ENCODE results near the gene ERGIC1.
A peak's percentile ranks its signal among the peaks of the same experiment; 100 is the strongest.
"Not testable (repeated sequence)": the region's sequence is repeated elsewhere in the genome, so short reads cannot be mapped to it uniquely, and the experiment has no call there.

Gene ERGIC1

GRCh38 chr5:172840432-172841154, 6.5 kb downstream of the ERGIC1 start:
- no peak for FAIRE-seq
- no peak for DNase-seq (ENCODE audit: insufficient read length, low spot score)
- TF ChIP-seq POLR2A (IDR thresholded peaks at IDR 0.05; ENCODE audit: low read depth, low read length), result no peak

GRCh38 chr5:172841256-172841655, 7.2 kb downstream of the ERGIC1 start:
- no peak for DNase-seq (ENCODE audit: insufficient read length, low spot score)
- FAIRE-seq, result no peak
- no peak for TF ChIP-seq POLR2A (IDR thresholded peaks at IDR 0.05; ENCODE audit: low read depth, low read length)

- no peak for TF ChIP-seq POLR2A (IDR thresholded peaks at IDR 0.05; ENCODE audit: low read depth, low read length)
- DNase-seq (ENCODE audit: insufficient read length, low spot score) (no peak), FAIRE-seq (no peak)
Measured at GRCh38 chr5:172843825-172844576, 9.9 kb downstream of the ERGIC1 start.

- DNase-seq (ENCODE audit: insufficient read length, low spot score) (no peak), FAIRE-seq (no peak)
- TF ChIP-seq POLR2A (IDR thresholded peaks at IDR 0.05; ENCODE audit: low read depth, low read length), result no peak
Measured at GRCh38 chr5:172844577-172844838, 10.5 kb downstream of the ERGIC1 start.

GRCh38 chr5:172845154-172845553, 11.1 kb downstream of the ERGIC1 start:
- FAIRE-seq, result no peak
- no peak for DNase-seq (ENCODE audit: insufficient read length, low spot score)
- no peak for TF ChIP-seq POLR2A (IDR thresholded peaks at IDR 0.05; ENCODE audit: low read depth, low read length)

GRCh38 chr5:172845576-172845975, 11.5 kb downstream of the ERGIC1 start:
- DNase-seq (ENCODE audit: insufficient read length, low spot score), result no peak
- FAIRE-seq, result no peak
- no peak for TF ChIP-seq POLR2A (IDR thresholded peaks at IDR 0.05; ENCODE audit: low read depth, low read length)

GRCh38 chr5:172846249-172846648, 12.2 kb downstream of the ERGIC1 start:
- TF ChIP-seq POLR2A (IDR thresholded peaks at IDR 0.05; ENCODE audit: low read depth, low read length), result no peak
- FAIRE-seq, result no peak
- no peak for DNase-seq (ENCODE audit: insufficient read length, low spot score)

GRCh38 chr5:172846677-172847076, 12.6 kb downstream of the ERGIC1 start:
- no peak for TF ChIP-seq POLR2A (IDR thresholded peaks at IDR 0.05; ENCODE audit: low read depth, low read length)
- DNase-seq (ENCODE audit: insufficient read length, low spot score), result no peak
- FAIRE-seq, result no peak

- not testable (repeated sequence) for FAIRE-seq; DNase-seq (ENCODE audit: insufficient read length, low spot score)
Measured at GRCh38 chr5:172847584-172847983, 13.5 kb downstream of the ERGIC1 start.

GRCh38 chr5:172848419-172848818, 14.4 kb downstream of the ERGIC1 start:
- FAIRE-seq (no peak), DNase-seq (ENCODE audit: insufficient read length, low spot score) (no peak)
- TF ChIP-seq POLR2A (IDR thresholded peaks at IDR 0.05; ENCODE audit: low read depth, low read length), result no peak

GRCh38 chr5:172849606-172850453, 15.8 kb downstream of the ERGIC1 start:
- FAIRE-seq, result no peak
- no peak for TF ChIP-seq POLR2A (IDR thresholded peaks at IDR 0.05; ENCODE audit: low read depth, low read length)
- peak; percentile 35 for DNase-seq (ENCODE audit: insufficient read length, low spot score)

- no peak for DNase-seq (ENCODE audit: insufficient read length, low spot score)
- no peak for TF ChIP-seq POLR2A (IDR thresholded peaks at IDR 0.05; ENCODE audit: low read depth, low read length)
- no peak for FAIRE-seq
Measured at GRCh38 chr5:172850454-172850797, 16.4 kb downstream of the ERGIC1 start.

GRCh38 chr5:172851254-172851653, 17.2 kb downstream of the ERGIC1 start:
- FAIRE-seq; DNase-seq (ENCODE audit: insufficient read length, low spot score): not testable (repeated sequence)

- no peak for DNase-seq (ENCODE audit: insufficient read length, low spot score)
- no peak for FAIRE-seq
- no peak for TF ChIP-seq POLR2A (IDR thresholded peaks at IDR 0.05; ENCODE audit: low read depth, low read length)
Measured at GRCh38 chr5:172852490-172853354, 18.7 kb downstream of the ERGIC1 start.

Measured in H54 (cell line).